ENCODE data around the gene CPPED1.

- TF ChIP-seq, protein P1, sequence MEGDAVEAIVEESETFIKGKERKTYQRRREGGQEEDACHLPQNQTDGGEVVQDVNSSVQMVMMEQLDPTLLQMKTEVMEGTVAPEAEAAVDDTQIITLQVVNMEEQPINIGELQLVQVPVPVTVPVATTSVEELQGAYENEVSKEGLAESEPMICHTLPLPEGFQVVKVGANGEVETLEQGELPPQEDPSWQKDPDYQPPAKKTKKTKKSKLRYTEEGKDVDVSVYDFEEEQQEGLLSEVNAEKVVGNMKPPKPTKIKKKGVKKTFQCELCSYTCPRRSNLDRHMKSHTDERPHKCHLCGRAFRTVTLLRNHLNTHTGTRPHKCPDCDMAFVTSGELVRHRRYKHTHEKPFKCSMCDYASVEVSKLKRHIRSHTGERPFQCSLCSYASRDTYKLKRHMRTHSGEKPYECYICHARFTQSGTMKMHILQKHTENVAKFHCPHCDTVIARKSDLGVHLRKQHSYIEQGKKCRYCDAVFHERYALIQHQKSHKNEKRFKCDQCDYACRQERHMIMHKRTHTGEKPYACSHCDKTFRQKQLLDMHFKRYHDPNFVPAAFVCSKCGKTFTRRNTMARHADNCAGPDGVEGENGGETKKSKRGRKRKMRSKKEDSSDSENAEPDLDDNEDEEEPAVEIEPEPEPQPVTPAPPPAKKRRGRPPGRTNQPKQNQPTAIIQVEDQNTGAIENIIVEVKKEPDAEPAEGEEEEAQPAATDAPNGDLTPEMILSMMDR (conservative IDR thresholded peaks at IDR 0.05; ENCODE audit: low read depth, low read length) = no peak
- TF ChIP-seq EZH2 (IDR thresholded peaks at IDR 0.05; ENCODE audit: low read length, unreplicated experiment) = no peak
- TF ChIP-seq EZH2phosphoT487 (IDR thresholded peaks at IDR 0.05; ENCODE audit: borderline replicate concordance, low read length) = no peak
These were observed 190.3 kb downstream of the CPPED1 start for GRCh38 chr16:12613131-12613991.
